Lower lobe of right lung (tissue), 2 donors: ENCODE measurements around the gene VN1R5. TPM values are rescaled to one million over a fixed set of nuclear protein-coding genes. Genes with fewer than 3 reads are reported as not detected.

Experiments used
- ATAC-seq, 2 donors: fragments of 200-7000 bp; cut with Tn5 transposase; one replicate each; pipeline ENCODE4 v1.9.1; 2020 to 2022; ENCODE audit warnings: mild to moderate bottlenecking in 2 of 2, moderate library complexity in 2 of 2
- DNase-seq: peaks from one replicate; pipeline ENCODE4 v3.0.0-alpha.2; 2020
- H3K27ac ChIP-seq: fragments of 200-600 bp; one replicate; pipeline ENCODE4 v1.8.0; 2022
- H3K27me3 ChIP-seq: fragments of 200-600 bp; one replicate; pipeline ENCODE4 v1.8.0; 2022; ENCODE audit warnings: low read depth
- H3K36me3 ChIP-seq: fragments of 200-600 bp; one replicate; pipeline ENCODE4 v1.8.0; 2022; ENCODE audit warnings: mild to moderate bottlenecking
- H3K4me1 ChIP-seq: fragments of 200-600 bp; one replicate; pipeline ENCODE4 v1.8.0; 2022
- H3K4me3 ChIP-seq: fragments of 200-600 bp; one replicate; pipeline ENCODE4 v1.8.0; 2022; ENCODE audit warnings: mild to moderate bottlenecking
- H3K9me3 ChIP-seq: fragments of 200-600 bp; one replicate; pipeline ENCODE4 v1.8.0; 2022
- intact Hi-C: fragments of 100-400 bp; cut with DNase I; formaldehyde crosslinking; loops from one replicate; pipeline ENCODE4 v1.11.0; 2022
- total RNA-seq: library from RNA; stranded (reverse); fragmentation: NEBNext Ultra II Directional; extraction: Animal tissue kit (Norgen Biotek cat#: 25700); gene quantifications from one replicate; pipeline ENCODE4 v1.2.1, GENCODE V29; 2021
- TF ChIP-seq, protein P1 (sequence below): fragments of 200-600 bp; IDR thresholded peaks from one replicate; pipeline ENCODE4 v1.8.0; 2022; ENCODE audit warnings: antibody characterized with exemption, mild to moderate bottlenecking
- donor health status: DM: no; HTN: yes; CAD: no; lungs with severe emphysema.

Gene VN1R5
- total RNA-seq, 1 donor from 2014 or later = not detected

GRCh38 chr1:247274605-247275256, 18.9 kb downstream of the VN1R5 start:
- ATAC-seq = no peak
- TF ChIP-seq, protein P1, sequence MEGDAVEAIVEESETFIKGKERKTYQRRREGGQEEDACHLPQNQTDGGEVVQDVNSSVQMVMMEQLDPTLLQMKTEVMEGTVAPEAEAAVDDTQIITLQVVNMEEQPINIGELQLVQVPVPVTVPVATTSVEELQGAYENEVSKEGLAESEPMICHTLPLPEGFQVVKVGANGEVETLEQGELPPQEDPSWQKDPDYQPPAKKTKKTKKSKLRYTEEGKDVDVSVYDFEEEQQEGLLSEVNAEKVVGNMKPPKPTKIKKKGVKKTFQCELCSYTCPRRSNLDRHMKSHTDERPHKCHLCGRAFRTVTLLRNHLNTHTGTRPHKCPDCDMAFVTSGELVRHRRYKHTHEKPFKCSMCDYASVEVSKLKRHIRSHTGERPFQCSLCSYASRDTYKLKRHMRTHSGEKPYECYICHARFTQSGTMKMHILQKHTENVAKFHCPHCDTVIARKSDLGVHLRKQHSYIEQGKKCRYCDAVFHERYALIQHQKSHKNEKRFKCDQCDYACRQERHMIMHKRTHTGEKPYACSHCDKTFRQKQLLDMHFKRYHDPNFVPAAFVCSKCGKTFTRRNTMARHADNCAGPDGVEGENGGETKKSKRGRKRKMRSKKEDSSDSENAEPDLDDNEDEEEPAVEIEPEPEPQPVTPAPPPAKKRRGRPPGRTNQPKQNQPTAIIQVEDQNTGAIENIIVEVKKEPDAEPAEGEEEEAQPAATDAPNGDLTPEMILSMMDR = no peak
- intact Hi-C loops = no loop called here

DNA sequence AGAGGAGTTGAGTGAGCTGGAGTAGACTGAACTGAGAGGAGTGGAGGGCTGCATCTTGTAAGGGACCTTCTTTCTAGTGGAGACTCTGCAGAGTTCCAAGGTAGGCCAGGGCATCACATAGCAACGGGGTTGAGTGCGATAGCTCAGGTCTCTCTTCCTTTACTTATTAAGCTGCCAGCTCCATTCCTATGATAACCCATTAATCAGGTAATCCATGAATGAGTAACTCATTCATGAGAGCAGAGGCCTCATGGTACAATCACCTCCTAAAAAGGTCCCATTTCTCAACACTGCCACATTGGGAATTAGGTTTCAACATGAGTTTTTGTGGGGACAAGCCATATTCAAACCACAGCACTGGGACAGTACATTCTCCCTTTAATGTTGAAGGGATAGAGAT, 21.3 kb downstream of the VN1R5 start:
- Histone ChIP-seq H3K27me3 (no peaks in the 10 kb centered on the region), H3K27ac (no peak overlapping the region), H3K9me3 (no peaks in the 10 kb centered on the region), H3K36me3 (no peaks in the 10 kb centered on the region), H3K4me1 (no peaks in the 10 kb centered on the region), H3K4me3 (no peak overlapping the region)
- DNase-seq (no peak), ATAC-seq (no peak)
- intact Hi-C loops = no loop called here
- TF ChIP-seq, protein P1 = no peak

More at GRCh38 chr1:247274605-247275256, 18.9 kb downstream of the VN1R5 start:
- no peak overlapping the region for H3K4me3 ChIP-seq
- no peak overlapping the region for H3K27ac ChIP-seq
- peaks cover 9% of the 10 kb centered on the region for H3K9me3 ChIP-seq
- no peaks in the 10 kb centered on the region for H3K36me3 ChIP-seq
- no peak for DNase-seq
- H3K27me3 ChIP-seq = no peaks in the 10 kb centered on the region
- H3K4me1 ChIP-seq = no peaks in the 10 kb centered on the region

GRCh38 chr1:247281001-247281574, 25.2 kb downstream of the VN1R5 start:
- DNase-seq (no peak), ATAC-seq (no peak)
- Histone ChIP-seq H3K4me3 (no peak overlapping the region), H3K36me3 (no peaks in the 10 kb centered on the region), H3K9me3 (no peaks in the 10 kb centered on the region), H3K27ac (no peak overlapping the region), H3K27me3 (no peaks in the 10 kb centered on the region), H3K4me1 (no peaks in the 10 kb centered on the region)
- intact Hi-C loops = no loop called here
- TF ChIP-seq, protein P1 = no peak

DNA sequence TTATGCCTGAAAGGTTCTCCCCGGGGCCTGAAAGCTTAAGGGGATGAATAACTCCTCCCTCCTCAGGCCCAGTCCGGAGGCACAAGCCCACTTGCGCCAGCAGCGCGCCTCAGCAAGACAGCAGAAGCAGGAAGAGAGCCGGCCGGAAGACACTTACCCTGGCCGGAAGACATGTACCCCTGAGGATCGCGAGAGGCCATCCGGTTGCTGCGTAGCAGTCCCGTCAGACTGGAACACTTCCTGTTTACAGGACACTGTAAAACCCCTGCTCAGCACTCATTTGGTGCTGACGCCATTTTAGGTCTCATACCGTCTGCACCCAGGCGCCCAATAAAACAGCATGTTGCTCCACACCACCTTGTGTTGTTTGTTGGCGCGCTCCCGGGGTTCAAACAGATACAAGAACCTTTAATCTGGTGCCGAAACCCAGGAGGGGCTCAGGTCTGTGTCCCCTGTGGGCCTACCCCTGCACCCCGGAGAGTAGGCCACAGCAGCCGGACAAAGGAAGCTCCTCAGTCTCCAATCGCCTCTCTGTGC, 30.3 kb downstream of the VN1R5 start:
- no peak overlapping the region for H3K27ac ChIP-seq
- no peaks in the 10 kb centered on the region for H3K36me3 ChIP-seq
- H3K9me3 ChIP-seq = no peaks in the 10 kb centered on the region
- H3K4me1 ChIP-seq = no peaks in the 10 kb centered on the region
- ATAC-seq (no peak), DNase-seq (no peak)
- H3K4me3 ChIP-seq = no peak overlapping the region
- H3K27me3 ChIP-seq = no peaks in the 10 kb centered on the region
- TF ChIP-seq, protein P1 = no peak
- intact Hi-C loops = no loop called here

- Histone ChIP-seq H3K36me3 (no peaks in the 10 kb centered on the region), H3K27ac (no peak overlapping the region), H3K4me1 (no peaks in the 10 kb centered on the region), H3K9me3 (no peaks in the 10 kb centered on the region), H3K27me3 (no peaks in the 10 kb centered on the region), H3K4me3 (no peak overlapping the region)
- intact Hi-C loops = no loop called here
- ATAC-seq = no peak
- no peak for DNase-seq
- TF ChIP-seq, protein P1 = no peak
Measured at GRCh38 chr1:247287460-247287859, 31.6 kb downstream of the VN1R5 start.
